DND-41 (cell line): ENCODE data around the gene RNF130.

Experiments used
- ATAC-seq: fragments of 200-7000 bp; cut with Tn5 transposase; 3 replicates; pipeline ENCODE4 v1.9.1; 2021; ENCODE audit warnings: low read depth; ENCODE audit not compliant: insufficient read depth
- DNase-seq: peaks from one replicate; pipeline ENCODE4 v3.0.0-alpha.2; 2020
- H2AFZ ChIP-seq: 2 replicates; pipeline ENCODE4 v1.6.0; 2012; ENCODE audit warnings: low read depth, low read length
- H3K27ac ChIP-seq: 2 replicates; pipeline ENCODE4 v1.5.1; 2012; ENCODE audit warnings: low read length, inconsistent platforms
- H3K27me3 ChIP-seq: fragments of 200-600 bp; sonication (generic); 2 replicates; pipeline ENCODE4 v1.6.0; 2012; ENCODE audit warnings: low read length, mild to moderate bottlenecking, inconsistent platforms; ENCODE audit not compliant: insufficient read depth, poor library complexity
- H3K36me3 ChIP-seq: 2 replicates; pipeline ENCODE4 v1.5.1; 2012; ENCODE audit warnings: low read length, inconsistent platforms; ENCODE audit not compliant: insufficient read depth
- H3K4me1 ChIP-seq: 2 replicates; pipeline ENCODE4 v1.5.1; 2012; ENCODE audit warnings: mild to moderate bottlenecking, low read length; ENCODE audit not compliant: insufficient read depth
- H3K4me2 ChIP-seq: 2 replicates; pipeline ENCODE4 v1.6.0; 2012; ENCODE audit warnings: mild to moderate bottlenecking, moderate library complexity, low read length, inconsistent platforms; ENCODE audit not compliant: insufficient read depth
- H3K4me3 ChIP-seq, 2 experiments: fragments of 200-600 bp in 1 of 2; shearing (Covaris generic) in 1 of 2; 2 replicates each; pipeline ENCODE4 v1.5.1; 2012 to 2016; ENCODE audit warnings: inconsistent platforms in 2 of 2, low read length in 2 of 2, mild to moderate bottlenecking in 2 of 2, low read depth in 1 of 2, moderate library complexity in 1 of 2
- H3K79me2 ChIP-seq: 2 replicates; pipeline ENCODE4 v1.6.0; 2012; ENCODE audit warnings: low read length, inconsistent platforms; ENCODE audit not compliant: insufficient read depth
- H3K9ac ChIP-seq: 2 replicates; pipeline ENCODE4 v1.6.0; 2012; ENCODE audit warnings: low read depth, mild to moderate bottlenecking, inconsistent platforms, low read length, moderate library complexity
- H3K9me3 ChIP-seq: 2 replicates; pipeline ENCODE4 v1.5.1; 2012; ENCODE audit warnings: low read length, moderate library complexity, mild to moderate bottlenecking, inconsistent platforms; ENCODE audit not compliant: insufficient read depth, severe bottlenecking
- H4K20me1 ChIP-seq: 2 replicates; pipeline ENCODE4 v1.6.0; 2012; ENCODE audit warnings: low read length; ENCODE audit not compliant: insufficient read depth
- CTCF ChIP-seq: IDR thresholded peaks from 2 replicates; pipeline ENCODE4 v1.5.1; 2012; ENCODE audit warnings: borderline replicate concordance, low read length, moderate library complexity, mild to moderate bottlenecking; ENCODE audit not compliant: poor library complexity, severe bottlenecking; ENCODE audit errors: extremely low read depth
- EZH2 ChIP-seq: IDR thresholded peaks from 3 replicates; pipeline ENCODE4 v1.6.1; 2012; ENCODE audit warnings: borderline replicate concordance, low read depth, mild to moderate bottlenecking, moderate library complexity, low read length, inconsistent platforms; ENCODE audit not compliant: severe bottlenecking

The RNF130 gene

GRCh38 chr5:179907556-179908324 is 163.8 kb downstream of the RNF130 start, which contains the start of gene TBC1D9B:
TSS of gene TBC1D9B (minus strand) at chr5:179907897. CDS start at chr5:179907821, 76 bp downstream.
- peaks cover 34% of the 10 kb centered on the region for H3K36me3 ChIP-seq
- peaks cover 17% of the 10 kb centered on the region for H4K20me1 ChIP-seq
- H3K4me1 ChIP-seq: peaks cover 34% of the 10 kb centered on the region
- ATAC-seq (peak; percentile 86), DNase-seq (peak; percentile 65)
- H3K4me2 ChIP-seq: peak within 1 kb of the TSS; percentile 93
- peak within 1 kb of the TSS; percentile 79 to 93; a peak in 3 of 4 replicates for H3K4me3 ChIP-seq
- TF ChIP-seq EZH2: no peak
- TF ChIP-seq CTCF: peak; percentile 57
- no peaks in the 10 kb centered on the region for H3K9me3 ChIP-seq
- peak within 1 kb of the TSS; percentile 71 for H3K9ac ChIP-seq
- peak within 1 kb of the TSS; percentile 95 for H2AFZ ChIP-seq
- H3K79me2 ChIP-seq: peaks cover 34% of the 10 kb centered on the region
- peak within 1 kb of the TSS; percentile 71 for H3K27ac ChIP-seq
- H3K27me3 ChIP-seq: no peaks in the 10 kb centered on the region

GRCh38 chr5:179906795-179907555 is 164.6 kb downstream of the RNF130 start:
- no peaks in the 10 kb centered on the region for H3K9me3 ChIP-seq
- H3K4me1 ChIP-seq: peaks cover 34% of the 10 kb centered on the region
- ATAC-seq (peak; percentile 61), DNase-seq (peak; percentile 57)
- peak overlapping the region; percentile 87 for H3K4me2 ChIP-seq
- TF ChIP-seq CTCF (no peak), EZH2 (no peak)
- H3K27me3 ChIP-seq: no peaks in the 10 kb centered on the region
- H4K20me1 ChIP-seq: peaks cover 19% of the 10 kb centered on the region
- peaks cover 34% of the 10 kb centered on the region for H3K79me2 ChIP-seq
- peak overlapping the region; percentile 71 for H3K9ac ChIP-seq
- peak overlapping the region; percentile 3; the same call in 1 of the 2 replicates for H3K27ac ChIP-seq
- peak overlapping the region; percentile 68 for H2AFZ ChIP-seq
- H3K36me3 ChIP-seq: peaks cover 42% of the 10 kb centered on the region
- H3K4me3 ChIP-seq: peak overlapping the region; percentile 79 to 93; a peak in 3 of 4 replicates

GRCh38 chr5:179906294-179906794 is 165.2 kb downstream of the RNF130 start:
- Histone ChIP-seq H3K9me3 (no peaks in the 10 kb centered on the region), H3K27me3 (no peaks in the 10 kb centered on the region), H3K4me1 (peaks cover 34% of the 10 kb centered on the region), H3K4me2 (peak overlapping the region; percentile 87), H3K36me3 (peaks cover 44% of the 10 kb centered on the region), H3K9ac (peak overlapping the region; percentile 71), H3K4me3 (peak overlapping the region; percentile 79 to 93; a peak in 3 of 4 replicates), H3K27ac (peak overlapping the region; percentile 3; the same call in 1 of the 2 replicates), H3K79me2 (peaks cover 36% of the 10 kb centered on the region), H2AFZ (no peak overlapping the region), H4K20me1 (peaks cover 20% of the 10 kb centered on the region)
- peak; percentile 18 for DNase-seq
- ATAC-seq: no peak
- TF ChIP-seq EZH2: no peak

GRCh38 chr5:179905161-179905560 is 166.4 kb downstream of the RNF130 start:
- ATAC-seq (no peak), DNase-seq (no peak)
- no peaks in the 10 kb centered on the region for H3K27me3 ChIP-seq
- H3K9me3 ChIP-seq: no peaks in the 10 kb centered on the region
- H4K20me1 ChIP-seq: peaks cover 20% of the 10 kb centered on the region
- no peak overlapping the region for H3K4me2 ChIP-seq
- H2AFZ ChIP-seq: no peak overlapping the region
- peaks cover 54% of the 10 kb centered on the region for H3K36me3 ChIP-seq
- TF ChIP-seq CTCF: no peak
- no peak for TF ChIP-seq EZH2
- H3K79me2 ChIP-seq: peaks cover 36% of the 10 kb centered on the region
- no peak overlapping the region for H3K27ac ChIP-seq
- no peak overlapping the region for H3K9ac ChIP-seq
- H3K4me3 ChIP-seq: no peak overlapping the region
- H3K4me1 ChIP-seq: peaks cover 34% of the 10 kb centered on the region
